Left cardiac atrium (tissue), 4 donors: Measurements from ENCODE around the gene TTC9. TPM values are rescaled to one million over a fixed set of nuclear protein-coding genes. Genes with fewer than 3 reads are reported as not detected.
A peak's percentile ranks its signal among the peaks of the same experiment; 100 is the strongest.

Source experiments
- ATAC-seq, 2 donors: fragments of 200-7000 bp; cut with Tn5 transposase; one replicate each; pipeline ENCODE4 v1.9.1; 2020; ENCODE audit warnings: mild to moderate bottlenecking in 2 of 2, moderate library complexity in 2 of 2
- DNase-seq: peaks from one replicate; pipeline ENCODE4 v3.0.0-alpha.2; 2020
- intact Hi-C, 2 donors: fragments of 100-400 bp; cut with DNase I; formaldehyde crosslinking; loops; one replicate each; pipeline versions ENCODE4 v1.14.1 to v1.15.1; 2022 to 2023
- long read RNA-seq: library from polyadenylated mRNA; unstranded; transcript quantifications from one replicate; pipeline ENCODE4 v2.0.0, GENCODE V29; 2021
- total RNA-seq, 2 donors: library from RNA; stranded (reverse); fragmentation: NEBNext Ultra II Directional; extraction: Animal tissue kit (Norgen Biotek cat#: 25700); gene quantifications; one replicate each; pipeline ENCODE4 v1.2.1, GENCODE V29; 2021
- donor health status: DM: no; HTN: yes; CAD: no.
- donor health status: DM: no; HTN: yes; CAD: no; lungs with severe emphysema.
- donor health status: DM: yes; HTN: yes; CAD: no.
- donor health status: Dilated cardiomyopathy.

TTC9 gene
- total RNA-seq: 1 to 10 TPM; 1.2 to 3.6 TPM
- long read RNA-seq, full-length matches to known transcripts: 1 of 2 reads
- long read RNA-seq, partial matches to known transcripts: 0 of 2 reads
- long read RNA-seq, other reads (novel, unspliced or antisense): 1 of 2 reads

GRCh38 chr14:70641548-70642302 lies at the start of gene TTC9:
TTC9 (plus strand) TSS chr14:70641916; CDS start chr14:70642130, 214 bp downstream.
- DNase-seq: no peak
- ATAC-seq: peak; percentile 82 to 85
- intact Hi-C loops: no loop called here

- no peak for DNase-seq
- ATAC-seq: no peak
- intact Hi-C loops: no loop called here
Observed at GRCh38 chr14:70594461-70594860, 47.3 kb upstream of the TTC9 start.

- ATAC-seq (no peak), DNase-seq (no peak)
- intact Hi-C loops: no loop called here
Observed at GRCh38 chr14:70595443-70596185, 46.1 kb upstream of the TTC9 start.

- ATAC-seq (no peak), DNase-seq (no peak)
- intact Hi-C loops: no loop called here
Observed at GRCh38 chr14:70597731-70598130, 44.0 kb upstream of the TTC9 start.

- intact Hi-C loops: no loop called here
- ATAC-seq: no peak
Observed at GRCh38 chr14:70599345-70599744, 42.4 kb upstream of the TTC9 start.

GRCh38 chr14:70600382-70601157 lies 41.1 kb upstream of the TTC9 start, which contains the start of gene MED6:
MED6 (minus strand) TSS chr14:70600655; CDS start chr14:70600637, 18 bp downstream.
- DNase-seq: peak; percentile 95
- ATAC-seq: peak; percentile 100
- intact Hi-C loops: loop anchor here in 1 of 2 donors (10.0 kb wide), 1 partner anchor 214 kb away; no protein-coding TSS in a partner anchor

More at GRCh38 chr14:70599345-70599744, 42.4 kb upstream of the TTC9 start:
- DNase-seq: no peak

- DNase-seq: no peak
- intact Hi-C loops: loop anchor here in 1 of 2 donors (10.0 kb wide), 1 partner anchor 214 kb away; no protein-coding TSS in a partner anchor
- peak in 1 of 2 donors; percentile 61 for ATAC-seq
Observed at GRCh38 chr14:70601162-70601561, 40.6 kb upstream of the TTC9 start.

- ATAC-seq: no peak
- no peak for DNase-seq
- intact Hi-C loops: loop anchor here in 1 of 2 donors (10.0 kb wide), 1 partner anchor 213 kb away; no protein-coding TSS in a partner anchor
Observed at GRCh38 chr14:70602254-70602653, 39.5 kb upstream of the TTC9 start.

GRCh38 chr14:70611216-70611615 lies 30.5 kb upstream of the TTC9 start:
- DNase-seq (no peak), ATAC-seq (no peak)
- intact Hi-C loops: no loop called here

GRCh38 chr14:70616646-70617045 lies 25.1 kb upstream of the TTC9 start:
- DNase-seq: no peak
- intact Hi-C loops: no loop called here
- ATAC-seq: no peak

GRCh38 chr14:70618314-70618713 lies 23.4 kb upstream of the TTC9 start:
- ATAC-seq (no peak), DNase-seq (no peak)
- intact Hi-C loops: no loop called here

GRCh38 chr14:70619708-70620107 lies 22.0 kb upstream of the TTC9 start:
- no peak for ATAC-seq
- intact Hi-C loops: loop anchor here (2.0 to 10.0 kb wide), 3 partner anchors 93 to 198 kb away; no protein-coding TSS in a partner anchor
- no peak for DNase-seq

- intact Hi-C loops: loop anchor here (5.0 to 10.0 kb wide), 2 partner anchors 193 to 195 kb away; no protein-coding TSS in a partner anchor
- DNase-seq: peak; percentile 21
- peak; percentile 70 to 75 for ATAC-seq
Observed at GRCh38 chr14:70622111-70622712, 19.5 kb upstream of the TTC9 start.

GRCh38 chr14:70624972-70625371 lies 16.7 kb upstream of the TTC9 start:
- intact Hi-C loops: loop anchor here (5.0 to 10.0 kb wide), 3 partner anchors 82 to 192 kb away; no protein-coding TSS in a partner anchor
- DNase-seq (no peak), ATAC-seq (no peak)

- DNase-seq (no peak), ATAC-seq (no peak)
- intact Hi-C loops: no loop called here
Observed at GRCh38 chr14:70631948-70632347, 9.8 kb upstream of the TTC9 start.

GRCh38 chr14:70635971-70636595 lies 5.6 kb upstream of the TTC9 start:
- DNase-seq: no peak
- ATAC-seq: no peak
- intact Hi-C loops: no loop called here

- ATAC-seq (no peak), DNase-seq (no peak)
- intact Hi-C loops: no loop called here
Observed at GRCh38 chr14:70638416-70638815, 3.3 kb upstream of the TTC9 start.

GRCh38 chr14:70640938-70641547 lies 673 bp upstream of the TTC9 start:
- DNase-seq (no peak), ATAC-seq (peak; percentile 58 to 87)
- intact Hi-C loops: no loop called here
